GM21390 (cell line): ENCODE data around the gene DOK7.

Source experiments
- ATAC-seq: cut with Tn5 transposase; IDR thresholded peaks from one replicate; pipeline ENCODE4 v1.9.1; 2021; ENCODE audit not compliant: unreplicated experiment

The DOK7 gene

DNA sequence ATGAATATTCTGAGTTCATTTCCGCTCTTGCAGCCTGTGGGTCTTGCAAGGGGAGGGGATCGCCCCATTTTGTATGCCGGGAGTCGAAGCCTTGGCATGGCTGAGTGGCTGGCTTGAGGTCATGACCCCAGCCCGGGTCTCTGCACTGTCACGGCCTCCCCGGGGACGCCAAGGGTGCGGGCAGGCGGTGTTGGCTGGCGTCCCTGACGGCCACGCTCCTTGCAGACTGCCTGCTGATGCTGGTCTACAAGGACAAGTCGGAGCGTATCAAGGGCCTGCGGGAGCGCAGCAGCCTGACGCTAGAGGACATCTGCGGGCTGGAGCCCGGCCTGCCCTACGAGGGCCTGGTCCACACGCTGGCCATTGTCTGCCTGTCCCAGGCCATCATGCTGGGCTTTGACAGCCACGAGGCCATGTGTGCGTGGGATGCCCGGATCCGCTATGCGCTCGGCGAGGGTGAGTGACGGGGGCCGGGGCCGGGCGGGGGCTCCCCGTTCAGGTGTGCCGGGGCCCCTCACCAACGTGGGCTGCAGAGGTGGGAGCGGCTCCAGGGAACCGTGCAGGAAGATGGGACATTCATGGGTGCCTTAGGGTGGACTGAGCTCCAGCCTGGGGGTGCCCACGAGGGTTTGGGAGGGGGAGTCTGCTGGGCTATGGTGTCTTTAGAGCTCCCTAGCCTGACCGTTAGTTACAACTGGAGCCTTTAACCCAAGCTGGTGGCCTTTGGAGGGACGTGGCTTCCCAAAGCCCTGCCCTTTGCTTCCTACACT is 10.3 kb downstream of the DOK7 start:
- ATAC-seq, result no peak

DNA sequence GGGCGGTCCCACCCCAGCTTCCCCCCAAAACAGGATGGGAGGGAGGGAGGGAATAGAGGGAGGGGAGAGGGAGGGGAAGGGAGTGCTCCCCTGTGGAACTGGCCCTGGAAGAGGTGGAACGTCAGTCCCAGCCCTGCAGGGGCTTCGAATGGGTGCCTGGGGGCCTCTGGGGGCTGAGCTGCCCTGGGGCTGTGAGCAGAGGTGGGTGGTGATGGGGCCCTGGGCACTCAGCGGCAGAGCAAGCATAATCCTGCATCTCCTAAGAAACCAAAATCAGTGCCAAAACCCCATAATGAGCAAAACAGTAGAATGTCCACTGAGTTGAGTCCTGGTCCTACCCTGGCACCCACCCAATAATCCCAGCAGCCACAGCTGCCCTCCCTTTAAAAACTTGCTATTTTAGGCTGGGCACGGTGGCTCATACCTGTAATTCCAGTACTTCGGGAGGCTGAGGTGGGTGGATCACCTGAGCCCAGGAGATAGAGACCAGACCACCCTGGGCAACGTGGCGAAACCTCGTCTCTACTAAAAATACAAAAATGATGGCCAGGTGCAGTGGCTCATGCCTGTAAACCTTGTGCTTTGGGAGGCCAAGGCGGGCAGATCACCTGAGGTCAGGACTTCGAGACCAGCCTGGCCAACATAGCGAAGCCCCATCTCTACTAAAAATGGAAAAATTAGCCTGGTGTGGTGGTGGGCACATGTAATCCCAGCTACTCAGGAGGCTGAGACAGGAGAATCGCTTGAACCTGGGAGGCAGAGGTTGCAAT is 11.1 kb downstream of the DOK7 start:
- ATAC-seq, result no peak

GRCh38 chr4:3475041-3475712 is 12.1 kb downstream of the DOK7 start:
- ATAC-seq, result no peak

- ATAC-seq, result no peak
Measured at GRCh38 chr4:3475713-3476260, 12.7 kb downstream of the DOK7 start.

DNA sequence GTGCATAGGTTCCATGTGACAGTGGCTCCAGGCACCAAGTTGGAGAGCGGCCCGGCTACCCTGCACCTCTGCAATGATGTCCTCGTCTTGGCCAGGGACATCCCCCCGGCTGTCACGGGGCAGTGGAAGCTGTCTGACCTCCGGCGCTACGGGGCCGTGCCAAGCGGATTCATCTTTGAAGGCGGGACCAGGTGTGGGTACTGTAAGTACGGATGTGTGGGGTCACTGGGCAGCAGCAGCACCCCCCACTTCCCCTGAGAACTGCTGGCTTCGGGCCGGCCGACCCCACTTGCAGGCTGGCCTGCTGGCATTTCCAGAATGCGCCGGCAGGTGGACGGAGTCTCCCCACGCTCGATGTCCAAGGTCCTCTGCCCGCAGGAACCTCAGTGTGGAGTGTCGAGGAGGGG is 13.2 kb downstream of the DOK7 start:
- ATAC-seq, result no peak

DNA sequence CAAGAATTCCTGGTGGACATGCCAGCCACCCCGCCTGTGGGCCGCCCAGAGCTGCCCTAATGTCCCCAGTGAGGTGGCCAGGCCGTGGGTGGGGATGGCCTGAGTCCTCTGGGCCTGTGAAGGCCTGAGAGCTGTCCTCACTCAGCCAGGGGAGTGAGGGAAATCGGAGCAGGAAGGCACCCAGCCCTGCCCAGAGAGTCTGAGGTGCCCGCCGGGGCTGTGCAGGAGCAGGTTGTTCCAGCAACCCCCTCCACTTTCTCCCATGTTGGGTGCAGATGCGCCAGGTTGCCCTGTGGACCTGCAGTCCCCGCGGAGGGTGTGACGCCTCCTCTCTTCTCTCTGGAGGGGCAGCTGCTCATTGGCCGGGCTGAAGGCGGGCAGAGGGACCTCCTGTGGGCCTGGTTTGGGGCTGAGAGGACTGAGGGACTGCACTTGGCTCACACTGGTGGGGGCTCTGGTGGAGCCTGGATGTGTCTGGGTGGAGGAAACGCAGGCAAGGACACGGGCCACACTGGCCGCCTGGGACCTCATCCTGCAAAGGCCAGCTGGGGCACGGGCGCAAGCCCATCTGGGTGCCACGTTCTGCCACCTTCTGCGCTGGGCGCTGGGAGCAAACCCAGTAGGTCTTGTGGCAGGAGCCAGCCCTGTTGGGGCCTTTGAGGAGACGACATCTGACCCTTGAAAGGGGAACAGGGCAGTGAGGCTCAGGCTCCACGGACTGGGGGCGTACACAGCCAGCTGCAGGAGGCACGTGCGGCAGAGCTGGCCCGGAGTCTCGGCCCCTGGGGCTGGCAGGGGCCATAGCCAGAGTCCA is 14.0 kb downstream of the DOK7 start:
- no peak for ATAC-seq

DNA sequence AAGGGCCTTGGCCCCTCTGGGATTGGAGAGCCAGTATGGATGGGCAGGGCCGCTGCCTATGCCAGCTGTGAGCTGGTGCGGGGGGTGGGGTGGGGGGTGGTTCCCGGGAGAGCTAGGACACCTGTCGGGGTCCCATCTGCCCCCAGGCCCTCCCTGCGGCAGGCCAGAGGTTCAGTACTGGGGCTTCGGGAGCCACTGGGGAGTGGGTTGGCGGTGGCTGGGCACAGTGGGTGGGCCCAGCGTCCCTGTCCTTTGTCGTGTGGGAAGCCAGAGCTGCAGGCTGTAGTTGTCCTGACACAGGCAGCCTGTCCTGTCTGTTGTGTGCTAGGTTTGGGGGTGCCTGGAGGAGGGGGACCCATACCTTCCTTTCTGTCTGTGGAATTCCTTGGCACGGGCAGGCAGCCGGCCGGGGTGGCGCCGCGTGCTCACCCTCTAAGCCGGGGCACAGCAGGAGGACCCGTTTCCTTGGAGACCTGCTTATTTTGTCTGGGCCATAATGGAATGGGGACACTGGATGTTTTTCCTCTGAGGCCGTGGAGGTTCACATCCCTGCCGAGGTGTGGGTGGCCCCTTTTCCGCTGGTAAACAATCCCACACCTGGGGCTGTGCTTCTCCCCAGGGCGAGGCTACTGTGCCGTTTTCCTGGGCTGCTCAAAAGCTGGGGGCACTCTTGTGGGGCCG is 14.8 kb downstream of the DOK7 start:
- ATAC-seq, result no peak

DNA sequence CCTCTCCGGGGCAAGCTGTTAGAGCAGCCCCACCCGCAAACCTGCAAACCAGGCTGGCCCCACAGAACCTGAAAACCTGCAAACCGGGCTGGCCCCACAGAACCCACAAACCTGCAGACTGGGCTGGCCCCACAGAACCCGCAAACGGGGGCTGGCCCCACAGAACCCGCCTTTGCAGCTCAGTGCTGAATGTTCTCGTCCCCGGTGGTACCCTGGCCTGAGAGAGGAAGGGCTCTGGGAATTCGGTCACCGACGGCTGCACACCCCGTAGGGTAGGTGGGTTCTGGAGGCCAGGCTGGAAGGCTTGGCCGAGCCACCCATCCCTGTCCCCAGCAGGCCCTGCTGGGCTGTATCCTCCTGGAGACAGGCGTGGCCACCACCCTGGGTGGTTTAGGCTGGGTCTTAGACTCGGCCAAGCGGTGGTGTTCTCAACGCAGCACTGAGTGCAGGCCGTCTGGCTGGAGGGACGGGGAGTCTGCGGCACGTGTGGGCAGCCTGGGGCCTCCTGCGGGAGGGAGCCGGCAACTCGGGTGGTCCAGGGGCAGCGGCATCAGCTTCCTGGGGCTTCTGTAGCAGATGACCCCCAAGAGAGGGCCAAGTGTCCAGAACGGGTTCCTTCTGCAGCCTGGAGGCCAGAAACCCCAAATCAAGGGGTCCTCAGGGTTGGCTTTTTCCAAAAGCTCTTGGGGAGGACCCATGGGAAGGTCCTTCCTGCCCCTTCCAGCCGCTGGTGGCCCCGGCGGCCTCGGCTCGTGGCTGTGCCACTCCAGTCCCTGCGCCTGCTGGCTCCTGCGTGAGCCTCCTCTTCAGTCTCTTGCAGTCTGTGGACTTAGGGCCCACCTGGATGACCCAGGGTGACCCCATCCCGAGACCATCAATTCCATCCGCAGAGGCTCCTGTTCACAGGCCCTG is 15.6 kb downstream of the DOK7 start:
- no peak for ATAC-seq

DNA sequence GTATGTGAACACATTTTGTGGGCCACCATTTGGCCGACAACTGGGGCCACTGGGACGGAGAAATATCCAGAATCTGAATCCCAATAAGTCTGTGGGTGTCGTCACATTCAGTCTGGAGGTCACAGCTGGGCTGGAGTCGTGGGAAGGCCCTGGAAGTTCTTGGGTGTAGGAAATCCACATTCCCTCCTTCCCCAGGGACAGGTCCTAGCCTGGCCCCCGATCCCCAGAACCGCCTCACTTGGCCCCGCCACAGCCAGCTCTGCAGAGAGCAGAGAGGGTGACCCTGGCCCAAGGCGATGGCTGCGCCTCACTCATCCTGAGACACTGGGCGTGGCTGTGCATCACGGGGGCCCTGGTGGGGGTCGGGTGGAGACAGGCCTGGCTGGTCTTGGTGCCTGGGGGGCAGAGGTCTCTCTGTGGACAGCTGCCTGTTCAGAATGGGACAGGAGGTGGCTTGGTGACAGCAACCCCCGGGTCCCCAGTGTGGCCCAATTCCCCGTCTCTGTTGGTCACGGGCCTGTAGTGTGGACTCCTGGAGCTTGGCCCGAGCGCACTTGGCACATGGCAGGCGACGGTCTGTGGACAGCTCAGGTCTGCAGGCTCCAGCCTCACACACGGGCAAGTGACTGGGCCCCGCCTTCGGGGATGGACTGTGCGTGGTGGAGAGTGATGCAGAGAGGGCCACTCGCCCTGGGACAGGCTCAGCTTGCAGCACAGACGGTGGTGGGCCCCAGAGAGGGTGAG is 16.4 kb downstream of the DOK7 start:
- no peak for ATAC-seq

GRCh38 chr4:3480528-3481112 is 17.5 kb downstream of the DOK7 start:
- peak; percentile 69 for ATAC-seq

DNA sequence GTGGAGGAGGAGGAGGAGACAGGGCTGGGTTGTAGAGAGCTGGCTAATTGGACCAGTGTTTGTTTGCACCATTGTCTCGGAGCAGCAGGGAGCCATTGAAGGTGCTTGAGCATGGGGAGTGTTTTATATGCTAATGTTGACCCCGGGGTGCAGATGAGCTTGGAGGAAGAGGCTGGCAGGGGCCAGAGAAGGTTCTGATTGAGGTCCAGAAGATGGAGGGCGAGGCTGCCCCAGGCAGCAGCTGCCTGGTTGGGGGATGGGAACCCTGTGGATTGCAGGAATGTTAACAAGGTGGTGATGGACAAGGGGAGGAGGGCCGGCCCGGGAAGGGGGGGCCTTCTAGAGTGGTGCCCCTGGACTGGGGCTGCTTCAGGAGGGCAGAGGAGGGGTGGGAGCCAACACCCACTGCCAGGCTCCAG is 18.0 kb downstream of the DOK7 start:
- ATAC-seq, result no peak

GRCh38 chr4:3481783-3482393 is 18.8 kb downstream of the DOK7 start:
- no peak for ATAC-seq

DNA sequence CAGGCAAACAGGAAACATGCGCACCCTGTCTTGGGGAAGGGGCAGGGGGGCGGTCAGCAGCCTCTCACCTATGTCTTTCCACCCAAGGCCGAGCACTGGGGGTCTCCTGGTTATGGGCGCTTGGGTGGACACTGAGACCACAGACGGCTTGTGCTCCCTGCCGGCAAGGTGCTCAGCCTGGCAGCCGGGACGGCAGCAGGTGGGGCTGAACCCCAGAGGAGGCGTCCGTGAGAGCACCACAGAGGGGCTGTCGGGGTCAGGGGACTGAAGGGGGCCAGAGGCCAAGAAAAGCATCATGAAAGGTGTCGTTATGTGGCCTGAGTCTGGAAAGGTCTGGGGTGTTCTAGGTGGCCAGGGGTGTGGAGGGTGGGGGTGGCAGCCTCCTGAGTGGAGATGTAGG is 19.6 kb downstream of the DOK7 start:
- no peak for ATAC-seq

- ATAC-seq, result no peak
Measured at GRCh38 chr4:3483471-3483921, 20.4 kb downstream of the DOK7 start.

DNA sequence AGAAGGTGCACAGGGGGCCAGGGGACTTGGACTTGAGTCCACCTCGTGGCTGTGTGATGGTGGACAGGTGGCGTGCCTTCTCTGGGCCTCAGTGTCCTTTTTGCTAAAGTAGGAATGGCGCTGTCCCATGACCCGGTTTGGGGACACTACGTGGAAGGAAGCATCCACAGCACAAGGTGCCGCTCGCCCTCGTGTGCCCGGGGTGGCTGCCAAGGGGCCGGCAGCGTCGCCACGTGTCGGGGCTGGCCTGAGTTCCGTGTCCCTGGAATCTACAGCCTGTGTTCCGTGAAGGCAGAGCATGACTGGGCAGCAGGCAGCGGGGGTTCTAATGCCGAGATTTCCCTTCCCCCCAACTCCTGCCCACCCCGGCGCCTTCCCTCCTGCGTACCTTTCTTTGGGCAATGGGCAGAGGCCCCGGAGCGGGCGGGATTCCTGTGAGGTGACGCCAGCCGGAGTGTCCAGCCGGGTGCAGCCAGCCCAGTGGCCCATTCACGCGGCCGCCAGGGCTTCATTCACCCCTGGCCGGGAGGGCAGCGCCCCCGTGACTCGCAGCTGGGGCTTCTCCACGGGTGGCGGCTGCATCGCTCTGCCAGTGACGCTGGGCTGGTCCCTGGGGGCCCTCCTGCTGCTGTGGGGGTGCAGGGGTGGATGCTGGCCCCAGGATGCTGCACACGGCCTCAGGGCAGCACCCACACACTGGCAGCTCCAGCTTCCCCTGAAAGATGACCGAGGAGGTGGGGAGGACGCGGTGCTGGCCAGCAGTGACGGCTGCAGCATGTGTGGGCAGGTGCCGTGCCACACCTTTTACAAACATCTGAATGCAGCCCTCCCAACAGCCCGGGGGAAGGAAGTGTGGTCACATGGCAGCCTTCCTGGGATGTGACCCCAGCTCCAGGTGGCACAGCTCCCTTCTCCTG is 21.2 kb downstream of the DOK7 start:
- ATAC-seq, result no peak

GRCh38 chr4:3485011-3485791 is 22.1 kb downstream of the DOK7 start:
- no peak for ATAC-seq
